HL-60 (cell line): ENCODE measurements around the gene KIRREL1.

ENCODE experiments used
- DNase-seq, 2 experiments: peaks; one replicate each; pipeline ENCODE4 v3.0.0-alpha.2; 2010 to 2020; ENCODE audit warnings: low read depth in 1 of 2, low spot score in 1 of 2
- H3K27ac ChIP-seq: fragments of 250-450 bp; sonication (Bioruptor Pico); replicated peaks from 2 replicates; pipeline ENCODE4 v1.5.1; 2020; ENCODE audit warnings: mild to moderate bottlenecking, moderate library complexity
- H3K27me3 ChIP-seq: fragments of 250-450 bp; sonication (Bioruptor Pico); 2 replicates; pipeline ENCODE4 v1.5.1; 2021; ENCODE audit warnings: mild to moderate bottlenecking, moderate library complexity; ENCODE audit not compliant: insufficient read depth, poor library complexity, severe bottlenecking
- H3K4me3 ChIP-seq: replicated peaks from 2 replicates; pipeline ENCODE4 v1.5.1; 2011; ENCODE audit warnings: mild to moderate bottlenecking, control low read depth, low read length; ENCODE audit not compliant: insufficient read depth
- GABPA ChIP-seq: IDR thresholded peaks from 2 replicates; pipeline ENCODE4 v1.6.1; 2012; ENCODE audit warnings: low read depth
- POLR2AphosphoS5 ChIP-seq: IDR thresholded peaks from 2 replicates; pipeline ENCODE4 v1.6.1; 2012; ENCODE audit warnings: low read depth
- SPI1 ChIP-seq: IDR thresholded peaks from 2 replicates; pipeline ENCODE4 v1.6.1; 2012; ENCODE audit warnings: low read depth, mild to moderate bottlenecking, borderline replicate concordance
- TF ChIP-seq, protein P1 (sequence below): IDR thresholded peaks from 2 replicates; pipeline ENCODE4 v1.6.1; 2012; ENCODE audit warnings: low read depth; ENCODE audit not compliant: insufficient replicate concordance
- TF ChIP-seq, protein P2 (sequence below): IDR thresholded peaks from one replicate; pipeline ENCODE4 v1.5.1; 2011; ENCODE audit warnings: low read length, control low read depth, inconsistent platforms; ENCODE audit not compliant: insufficient read depth

KIRREL1 gene

DNA sequence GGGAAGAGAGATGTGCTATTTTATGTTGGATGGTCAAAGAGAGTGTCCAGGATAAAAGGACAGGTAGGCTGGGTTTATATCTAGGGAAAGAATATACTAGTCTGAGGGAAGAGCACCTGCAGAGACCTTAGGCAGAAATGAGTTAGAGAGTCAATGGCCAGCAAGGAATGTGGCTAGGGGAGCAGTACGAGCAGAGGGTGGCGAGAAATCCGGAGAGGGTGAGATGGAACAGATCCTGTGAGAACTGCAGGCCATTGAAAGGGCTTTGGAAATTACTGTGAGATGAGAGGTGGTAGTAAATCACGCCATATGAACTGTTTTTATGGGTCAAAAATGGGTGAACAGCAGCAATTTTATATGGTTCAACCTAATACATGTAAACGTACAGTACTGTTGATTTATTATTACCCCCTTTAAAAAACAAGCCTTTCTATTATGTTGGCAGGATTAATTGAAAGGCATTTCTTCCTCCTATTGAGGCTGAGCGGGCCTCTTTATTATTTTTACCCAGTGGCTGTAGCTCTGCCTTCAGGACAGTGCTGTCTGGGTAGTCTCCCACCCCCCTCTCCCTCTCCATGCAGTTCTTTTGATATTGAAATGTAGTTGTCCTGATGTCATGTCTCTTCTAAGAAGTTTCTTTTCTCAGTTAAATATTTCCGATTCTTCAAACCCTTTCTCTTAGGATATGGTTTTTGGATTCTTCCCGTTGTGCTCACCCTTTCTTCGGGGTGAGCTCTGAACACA, 112.1 kb downstream of the KIRREL1 start:
- TF ChIP-seq SPI1, result no peak
- TF ChIP-seq, protein P1, sequence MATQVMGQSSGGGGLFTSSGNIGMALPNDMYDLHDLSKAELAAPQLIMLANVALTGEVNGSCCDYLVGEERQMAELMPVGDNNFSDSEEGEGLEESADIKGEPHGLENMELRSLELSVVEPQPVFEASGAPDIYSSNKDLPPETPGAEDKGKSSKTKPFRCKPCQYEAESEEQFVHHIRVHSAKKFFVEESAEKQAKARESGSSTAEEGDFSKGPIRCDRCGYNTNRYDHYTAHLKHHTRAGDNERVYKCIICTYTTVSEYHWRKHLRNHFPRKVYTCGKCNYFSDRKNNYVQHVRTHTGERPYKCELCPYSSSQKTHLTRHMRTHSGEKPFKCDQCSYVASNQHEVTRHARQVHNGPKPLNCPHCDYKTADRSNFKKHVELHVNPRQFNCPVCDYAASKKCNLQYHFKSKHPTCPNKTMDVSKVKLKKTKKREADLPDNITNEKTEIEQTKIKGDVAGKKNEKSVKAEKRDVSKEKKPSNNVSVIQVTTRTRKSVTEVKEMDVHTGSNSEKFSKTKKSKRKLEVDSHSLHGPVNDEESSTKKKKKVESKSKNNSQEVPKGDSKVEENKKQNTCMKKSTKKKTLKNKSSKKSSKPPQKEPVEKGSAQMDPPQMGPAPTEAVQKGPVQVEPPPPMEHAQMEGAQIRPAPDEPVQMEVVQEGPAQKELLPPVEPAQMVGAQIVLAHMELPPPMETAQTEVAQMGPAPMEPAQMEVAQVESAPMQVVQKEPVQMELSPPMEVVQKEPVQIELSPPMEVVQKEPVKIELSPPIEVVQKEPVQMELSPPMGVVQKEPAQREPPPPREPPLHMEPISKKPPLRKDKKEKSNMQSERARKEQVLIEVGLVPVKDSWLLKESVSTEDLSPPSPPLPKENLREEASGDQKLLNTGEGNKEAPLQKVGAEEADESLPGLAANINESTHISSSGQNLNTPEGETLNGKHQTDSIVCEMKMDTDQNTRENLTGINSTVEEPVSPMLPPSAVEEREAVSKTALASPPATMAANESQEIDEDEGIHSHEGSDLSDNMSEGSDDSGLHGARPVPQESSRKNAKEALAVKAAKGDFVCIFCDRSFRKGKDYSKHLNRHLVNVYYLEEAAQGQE, result no peak
- no peak for TF ChIP-seq GABPA
- no peak for TF ChIP-seq POLR2AphosphoS5
- TF ChIP-seq, protein P2, sequence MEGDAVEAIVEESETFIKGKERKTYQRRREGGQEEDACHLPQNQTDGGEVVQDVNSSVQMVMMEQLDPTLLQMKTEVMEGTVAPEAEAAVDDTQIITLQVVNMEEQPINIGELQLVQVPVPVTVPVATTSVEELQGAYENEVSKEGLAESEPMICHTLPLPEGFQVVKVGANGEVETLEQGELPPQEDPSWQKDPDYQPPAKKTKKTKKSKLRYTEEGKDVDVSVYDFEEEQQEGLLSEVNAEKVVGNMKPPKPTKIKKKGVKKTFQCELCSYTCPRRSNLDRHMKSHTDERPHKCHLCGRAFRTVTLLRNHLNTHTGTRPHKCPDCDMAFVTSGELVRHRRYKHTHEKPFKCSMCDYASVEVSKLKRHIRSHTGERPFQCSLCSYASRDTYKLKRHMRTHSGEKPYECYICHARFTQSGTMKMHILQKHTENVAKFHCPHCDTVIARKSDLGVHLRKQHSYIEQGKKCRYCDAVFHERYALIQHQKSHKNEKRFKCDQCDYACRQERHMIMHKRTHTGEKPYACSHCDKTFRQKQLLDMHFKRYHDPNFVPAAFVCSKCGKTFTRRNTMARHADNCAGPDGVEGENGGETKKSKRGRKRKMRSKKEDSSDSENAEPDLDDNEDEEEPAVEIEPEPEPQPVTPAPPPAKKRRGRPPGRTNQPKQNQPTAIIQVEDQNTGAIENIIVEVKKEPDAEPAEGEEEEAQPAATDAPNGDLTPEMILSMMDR, result no peak
- DNase-seq, result no peak
- H3K27me3 ChIP-seq, result peaks cover 10% of the 10 kb centered on the region
- no peak overlapping the region for H3K4me3 ChIP-seq
- no peak overlapping the region for H3K27ac ChIP-seq

DNA sequence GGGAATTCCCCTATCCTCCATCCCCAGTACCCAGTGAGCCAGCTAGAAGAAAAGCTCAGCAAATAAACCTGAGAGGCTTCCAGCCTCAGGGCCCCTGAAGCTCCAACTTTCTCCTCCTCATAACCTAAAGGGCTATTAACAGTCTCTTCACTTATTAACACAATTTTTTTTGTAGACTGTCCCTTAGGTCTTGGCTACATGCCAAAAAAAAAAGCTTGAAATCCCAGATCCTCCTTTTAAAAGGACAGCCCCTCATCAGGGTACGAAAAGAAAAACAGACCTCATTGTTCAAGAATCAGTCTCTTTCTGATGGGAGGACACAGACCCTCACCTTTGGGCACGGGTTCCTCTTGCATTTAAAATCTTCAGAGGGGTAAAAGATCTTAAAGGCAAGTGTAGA, 114.5 kb downstream of the KIRREL1 start:
- Histone ChIP-seq H3K27ac (no peak overlapping the region), H3K4me3 (no peak overlapping the region), H3K27me3 (peaks cover 15% of the 10 kb centered on the region)
- no peak for DNase-seq
- TF ChIP-seq SPI1, result no peak
- no peak for TF ChIP-seq POLR2AphosphoS5
- TF ChIP-seq, protein P1, result no peak
- TF ChIP-seq, protein P2, result no peak
- TF ChIP-seq GABPA, result no peak

DNA sequence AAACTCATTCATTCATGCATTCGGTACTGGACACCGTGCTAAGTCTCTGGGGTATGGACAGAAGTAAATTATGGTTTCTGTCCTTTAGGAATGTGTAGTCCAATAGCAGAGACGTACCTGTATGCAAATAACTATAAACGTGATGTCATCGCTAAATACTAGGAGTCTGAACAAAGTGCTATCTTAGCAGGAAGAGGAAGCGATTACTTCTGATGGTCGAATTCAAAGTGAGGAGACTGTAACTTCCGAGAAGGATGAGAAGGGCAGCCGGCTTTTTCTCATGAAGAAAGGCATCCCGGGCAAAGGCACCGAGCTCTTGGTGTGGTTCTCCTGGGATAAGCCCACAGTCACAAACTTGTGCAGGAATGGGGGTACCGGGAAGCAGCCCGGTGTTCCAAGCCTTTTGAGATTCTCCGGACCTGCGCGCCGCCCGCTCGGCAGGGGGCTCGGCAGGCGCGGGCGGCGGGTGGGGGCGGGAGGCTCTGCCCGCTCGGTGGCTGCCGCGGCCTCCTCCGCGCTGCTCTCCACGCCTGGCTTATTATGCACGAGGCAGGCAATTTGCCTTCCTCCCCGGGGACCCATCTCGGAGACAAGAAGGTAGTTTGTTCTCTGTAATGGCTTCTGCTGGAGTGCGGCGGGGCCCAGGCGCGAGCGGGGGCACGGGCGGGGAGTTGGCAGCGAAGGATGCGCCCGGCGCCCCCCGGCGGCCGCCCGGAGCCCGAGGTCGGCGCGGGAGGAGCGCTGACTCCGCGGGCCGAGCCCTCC, 119.7 kb downstream of the KIRREL1 start:
- H3K27me3 ChIP-seq, result peaks cover 23% of the 10 kb centered on the region
- no peak overlapping the region for H3K27ac ChIP-seq
- DNase-seq, result peak in 1 of 2 experiments; percentile 3
- H3K4me3 ChIP-seq, result peak overlapping the region; percentile 24
- TF ChIP-seq, protein P1, result no peak
- no peak for TF ChIP-seq SPI1
- TF ChIP-seq, protein P2, result no peak
- no peak for TF ChIP-seq GABPA
- TF ChIP-seq POLR2AphosphoS5, result no peak
